ENCODE measurements around the gene ZFYVE9. TPM values are rescaled to one million over a fixed set of nuclear protein-coding genes. Genes with fewer than 3 reads are reported as not detected.

ZFYVE9 gene
- total and polyA plus RNA-seq, 2 of the 8 experiments (the other 6 are each of a cell fraction or from before 2014, with no cell fraction given), result 5.8 to 26.5 TPM

DNA sequence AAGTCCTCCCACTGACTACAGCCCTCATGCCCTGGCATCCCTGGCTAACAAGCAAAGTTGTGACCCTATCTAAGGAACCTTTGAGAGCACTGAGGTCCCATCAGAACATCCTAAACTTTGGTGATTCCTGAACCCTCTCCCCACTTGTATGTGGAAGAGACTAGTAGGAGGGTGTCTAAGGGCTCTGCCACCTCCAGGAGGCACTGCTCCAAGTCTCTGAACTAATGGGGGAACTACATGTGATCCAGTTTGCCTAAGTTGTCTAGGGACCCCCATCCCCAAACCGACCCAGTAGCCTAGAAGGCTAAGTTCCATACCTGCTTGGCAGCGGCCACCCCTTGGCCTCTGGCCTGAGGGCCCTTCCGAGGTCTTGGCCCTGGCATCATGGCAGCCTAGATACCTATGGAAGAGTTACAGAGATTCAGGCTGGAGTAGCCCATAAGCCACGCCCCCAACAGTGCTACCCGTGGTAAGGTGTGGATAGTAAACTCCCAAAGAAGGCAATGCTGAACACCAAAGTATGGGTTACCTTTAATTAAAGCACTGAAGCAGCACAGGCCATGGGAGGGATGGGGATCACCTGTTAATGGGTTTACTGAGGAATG lies 222.4 kb downstream of the ZFYVE9 start:
- no peak overlapping the region for H4K8ac ChIP-seq (ENCODE audit: extremely low read depth, insufficient read depth, low read length)
- H3K4me2 ChIP-seq (ENCODE audit: insufficient read depth in 1 of 2, low read depth in 2 of 2, low read length in 2 of 2), result peak overlapping the region; percentile 86 to 99; a peak in 3 of 4 replicates
- H3K27ac ChIP-seq (ENCODE audit: low read depth, low read length), result no peak overlapping the region
- H3K18ac ChIP-seq (ENCODE audit: extremely low read depth, low read length), result no peak overlapping the region
- peaks cover 7 to 30% (median 19%) of the 10 kb centered on the region in 4 experiments; a peak in 6 of 8 replicates for H3K36me3 ChIP-seq (ENCODE audit: control insufficient read depth in 2 of 4, insufficient read depth in 4 of 4, low read length in 3 of 4)
- peaks cover 0 to 5% of the 10 kb centered on the region in 2 experiments; a peak in 1 of 4 replicates for H3K79me2 ChIP-seq (ENCODE audit: control insufficient read depth in 1 of 2, insufficient read depth in 2 of 2, low read length in 2 of 2)
- no peak overlapping the region for H4K91ac ChIP-seq (replicated peaks; ENCODE audit: insufficient read length, low read length)
- H3K9ac ChIP-seq (replicated peaks in 1 of 4; ENCODE audit: extremely low read depth in 1 of 4, low read depth in 3 of 4, low read length in 3 of 4), result no peak overlapping the region
- H4K5ac ChIP-seq (ENCODE audit: insufficient read length, low read depth, low read length), result no peak overlapping the region
- peaks cover 12% of the 10 kb centered on the region for H3K23me2 ChIP-seq (ENCODE audit: low read depth, low read length)
- 86% methylated on average over 5 of the region's 5 CpGs; no CpG with 5 or more reads in 1 of the 2 experiments for WGBS, 2 experiments (ENCODE audit: extremely low coverage in 1 of 2, insufficient coverage in 1 of 2, insufficient read length in 1 of 2, insufficient replicate concordance in 2 of 2, low coverage in 1 of 2, low lambda C conversion rate in 2 of 2, missing lambda C conversion rate in 1 of 2)
- H2AFZ ChIP-seq (ENCODE audit: low read length), result no peak overlapping the region
- no peak overlapping the region for H2BK120ac ChIP-seq (replicated peaks; ENCODE audit: low read depth, low read length)
- peaks cover 3 to 9% of the 10 kb centered on the region in 2 experiments for H4K20me1 ChIP-seq (replicated peaks in 1 of 2; ENCODE audit: control insufficient read depth in 1 of 2, insufficient read depth in 2 of 2, low read length in 2 of 2)
- H3K14ac ChIP-seq (ENCODE audit: insufficient read length), result no peak overlapping the region
- no peak for FAIRE-seq
- H3K79me1 ChIP-seq (ENCODE audit: low read depth, low read length), result peaks cover 9% of the 10 kb centered on the region; the same call in 1 of the 2 replicates
- H3K9me3 ChIP-seq (ENCODE audit: insufficient read depth in 2 of 2, low read depth in 1 of 2, low read length in 1 of 2), result no peaks in the 10 kb centered on the region
- no peak overlapping the region for H2BK5ac ChIP-seq (ENCODE audit: low read depth, low read length)
- DNase-seq (ENCODE audit: low read depth in 1 of 2, low spot score in 2 of 2), result no peak
- no peak overlapping the region for H2AK5ac ChIP-seq (ENCODE audit: low read depth, low read length)
- H3K4ac ChIP-seq (replicated peaks; ENCODE audit: insufficient read length, low read depth, low read length), result no peak overlapping the region
- H2BK12ac ChIP-seq (ENCODE audit: low read depth, low read length), result no peak overlapping the region
- no peaks in the 10 kb centered on the region for H3K27me3 ChIP-seq (replicated peaks in 1 of 4; ENCODE audit: control insufficient read depth in 3 of 4, extremely low read depth in 1 of 4, insufficient read depth in 3 of 4, low read length in 3 of 4)
- ChIA-PET CTCF (ENCODE audit: partially characterized antibody) (interaction anchor here (0.6 to 1.0 kb wide), 3 partner anchors 13 to 16 kb away, joined by 3 to 4 read pairs (median 3); no protein-coding TSS in a partner anchor), POLR2A (ENCODE audit: partially characterized antibody) (interaction anchor here (3.8 kb wide), 1 partner anchor 13 kb away, joined by 20 read pairs; no protein-coding TSS in a partner anchor)
- H3K4me3 ChIP-seq (ENCODE audit: extremely low read depth in 1 of 4, insufficient read depth in 2 of 4, low read depth in 3 of 4, low read length in 4 of 4), result peak overlapping the region in 2 of 4 experiments; percentile 86 to 92; a peak in 2 of 8 replicates
- H3K4me1 ChIP-seq (replicated peaks in 1 of 4; ENCODE audit: control insufficient read depth in 3 of 4, insufficient read depth in 4 of 4, low read length in 3 of 4), result peaks cover 0 to 9% (median 5%) of the 10 kb centered on the region in 4 experiments
- no peak overlapping the region for H2BK20ac ChIP-seq (ENCODE audit: low read length)
- no peak overlapping the region for H3K56ac ChIP-seq (replicated peaks; ENCODE audit: insufficient read length, low read depth, low read length)
- no peak overlapping the region for H3K23ac ChIP-seq (ENCODE audit: insufficient read length)
- H2BK15ac ChIP-seq (ENCODE audit: low read length), result no peak overlapping the region
- TF ChIP-seq, protein P1, sequence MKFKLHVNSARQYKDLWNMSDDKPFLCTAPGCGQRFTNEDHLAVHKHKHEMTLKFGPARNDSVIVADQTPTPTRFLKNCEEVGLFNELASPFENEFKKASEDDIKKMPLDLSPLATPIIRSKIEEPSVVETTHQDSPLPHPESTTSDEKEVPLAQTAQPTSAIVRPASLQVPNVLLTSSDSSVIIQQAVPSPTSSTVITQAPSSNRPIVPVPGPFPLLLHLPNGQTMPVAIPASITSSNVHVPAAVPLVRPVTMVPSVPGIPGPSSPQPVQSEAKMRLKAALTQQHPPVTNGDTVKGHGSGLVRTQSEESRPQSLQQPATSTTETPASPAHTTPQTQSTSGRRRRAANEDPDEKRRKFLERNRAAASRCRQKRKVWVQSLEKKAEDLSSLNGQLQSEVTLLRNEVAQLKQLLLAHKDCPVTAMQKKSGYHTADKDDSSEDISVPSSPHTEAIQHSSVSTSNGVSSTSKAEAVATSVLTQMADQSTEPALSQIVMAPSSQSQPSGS (IDR thresholded peaks at IDR 0.05; ENCODE audit: low read length), result no peak
- TF ChIP-seq EZH2 (IDR thresholded peaks at IDR 0.05; ENCODE audit: low read depth, low read length, severe bottlenecking) (no peak), YY1 (IDR thresholded peaks at IDR 0.05; ENCODE audit: low read depth, low read length) (no peak), RBBP5 (IDR thresholded peaks at IDR 0.05; ENCODE audit: borderline replicate concordance, low read depth, low read length) (no peak)
- TF ChIP-seq, protein P2, sequence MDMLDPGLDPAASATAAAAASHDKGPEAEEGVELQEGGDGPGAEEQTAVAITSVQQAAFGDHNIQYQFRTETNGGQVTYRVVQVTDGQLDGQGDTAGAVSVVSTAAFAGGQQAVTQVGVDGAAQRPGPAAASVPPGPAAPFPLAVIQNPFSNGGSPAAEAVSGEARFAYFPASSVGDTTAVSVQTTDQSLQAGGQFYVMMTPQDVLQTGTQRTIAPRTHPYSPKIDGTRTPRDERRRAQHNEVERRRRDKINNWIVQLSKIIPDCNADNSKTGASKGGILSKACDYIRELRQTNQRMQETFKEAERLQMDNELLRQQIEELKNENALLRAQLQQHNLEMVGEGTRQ (IDR thresholded peaks at IDR 0.05; ENCODE audit: low read length), result no peak
- TF ChIP-seq, protein P3, sequence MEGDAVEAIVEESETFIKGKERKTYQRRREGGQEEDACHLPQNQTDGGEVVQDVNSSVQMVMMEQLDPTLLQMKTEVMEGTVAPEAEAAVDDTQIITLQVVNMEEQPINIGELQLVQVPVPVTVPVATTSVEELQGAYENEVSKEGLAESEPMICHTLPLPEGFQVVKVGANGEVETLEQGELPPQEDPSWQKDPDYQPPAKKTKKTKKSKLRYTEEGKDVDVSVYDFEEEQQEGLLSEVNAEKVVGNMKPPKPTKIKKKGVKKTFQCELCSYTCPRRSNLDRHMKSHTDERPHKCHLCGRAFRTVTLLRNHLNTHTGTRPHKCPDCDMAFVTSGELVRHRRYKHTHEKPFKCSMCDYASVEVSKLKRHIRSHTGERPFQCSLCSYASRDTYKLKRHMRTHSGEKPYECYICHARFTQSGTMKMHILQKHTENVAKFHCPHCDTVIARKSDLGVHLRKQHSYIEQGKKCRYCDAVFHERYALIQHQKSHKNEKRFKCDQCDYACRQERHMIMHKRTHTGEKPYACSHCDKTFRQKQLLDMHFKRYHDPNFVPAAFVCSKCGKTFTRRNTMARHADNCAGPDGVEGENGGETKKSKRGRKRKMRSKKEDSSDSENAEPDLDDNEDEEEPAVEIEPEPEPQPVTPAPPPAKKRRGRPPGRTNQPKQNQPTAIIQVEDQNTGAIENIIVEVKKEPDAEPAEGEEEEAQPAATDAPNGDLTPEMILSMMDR (IDR thresholded peaks at IDR 0.05; ENCODE audit: control extremely low read depth in 1 of 3, insufficient read depth in 1 of 3, low read depth in 1 of 3, low read length in 3 of 3), result peak; percentile 9 to 40 (median 11); a peak in 2 of 4 replicates

Measured in H1 (cell line).